ENCODE measurements around the gene APOA5.
A peak's percentile ranks its signal among the peaks of the same experiment; 100 is the strongest.

APOA5 gene

GRCh38 chr11:116792869-116793771, 1.4 kb upstream of the APOA5 start:
- Histone ChIP-seq H3K27me3 (no peaks in the 10 kb centered on the region), H3K36me3 (no peaks in the 10 kb centered on the region), H3K4me3 (ENCODE audit: low read depth, low read length) (no peak overlapping the region), H3K4me1 (peaks cover 3% of the 10 kb centered on the region; the same call in 1 of the 2 replicates), H3K9me3 (no peaks in the 10 kb centered on the region)
- no peak for TF ChIP-seq CTCF (IDR thresholded peaks at IDR 0.05; ENCODE audit: low read depth, low read length)
- DNase-seq, result no peak

- H3K4me3 ChIP-seq (ENCODE audit: low read depth, low read length), result no peak overlapping the region
- H3K36me3 ChIP-seq, result no peaks in the 10 kb centered on the region
- DNase-seq, result no peak
- no peaks in the 10 kb centered on the region for H3K4me1 ChIP-seq
- no peaks in the 10 kb centered on the region for H3K27me3 ChIP-seq
- no peak for TF ChIP-seq CTCF (IDR thresholded peaks at IDR 0.05; ENCODE audit: low read depth, low read length)
- no peaks in the 10 kb centered on the region for H3K9me3 ChIP-seq
Measured at GRCh38 chr11:116792144-116792868, 627 bp upstream of the APOA5 start.

GRCh38 chr11:116791002-116791812, 472 bp downstream of the APOA5 start:
- DNase-seq, result peak; percentile 87
- Histone ChIP-seq H3K9me3 (no peaks in the 10 kb centered on the region), H3K36me3 (peaks cover 2% of the 10 kb centered on the region; the same call in 1 of the 2 replicates), H3K27me3 (no peaks in the 10 kb centered on the region), H3K4me3 (ENCODE audit: low read depth, low read length) (no peak overlapping the region), H3K4me1 (no peaks in the 10 kb centered on the region)
- TF ChIP-seq CTCF (IDR thresholded peaks at IDR 0.05; ENCODE audit: low read depth, low read length), result peak; percentile 91

- H3K27me3 ChIP-seq, result no peaks in the 10 kb centered on the region
- peaks cover 10% of the 10 kb centered on the region for H3K36me3 ChIP-seq
- DNase-seq, result no peak
- H3K4me1 ChIP-seq, result no peaks in the 10 kb centered on the region
- H3K9me3 ChIP-seq, result no peaks in the 10 kb centered on the region
- H3K4me3 ChIP-seq (ENCODE audit: low read depth, low read length), result no peak overlapping the region
- TF ChIP-seq CTCF (IDR thresholded peaks at IDR 0.05; ENCODE audit: low read depth, low read length), result no peak
Measured at GRCh38 chr11:116790167-116791001, 1.3 kb downstream of the APOA5 start.

GRCh38 chr11:116788975-116789374, 2.7 kb downstream of the APOA5 start:
- H3K36me3 ChIP-seq, result peaks cover 25% of the 10 kb centered on the region

More at GRCh38 chr11:116788975-116789374, 2.7 kb downstream of the APOA5 start:
- H3K4me3 ChIP-seq (ENCODE audit: low read depth, low read length), result no peak overlapping the region
- no peaks in the 10 kb centered on the region for H3K9me3 ChIP-seq
- no peaks in the 10 kb centered on the region for H3K27me3 ChIP-seq
- DNase-seq, result no peak
- no peaks in the 10 kb centered on the region for H3K4me1 ChIP-seq
- TF ChIP-seq CTCF (IDR thresholded peaks at IDR 0.05; ENCODE audit: low read depth, low read length), result no peak
